Activated T-cell treated with anti-CD3 and anti-CD28 coated beads for 4 hours (primary cell): ENCODE data around the gene CDK2.
"Not testable (repeated sequence)": the region's sequence is repeated elsewhere in the genome, so short reads cannot be mapped to it uniquely, and the experiment has no call there.

Experiments
- DNase-seq: peaks from one replicate; pipeline ENCODE4 v3.0.0-alpha.2; 2020

The CDK2 gene

DNA sequence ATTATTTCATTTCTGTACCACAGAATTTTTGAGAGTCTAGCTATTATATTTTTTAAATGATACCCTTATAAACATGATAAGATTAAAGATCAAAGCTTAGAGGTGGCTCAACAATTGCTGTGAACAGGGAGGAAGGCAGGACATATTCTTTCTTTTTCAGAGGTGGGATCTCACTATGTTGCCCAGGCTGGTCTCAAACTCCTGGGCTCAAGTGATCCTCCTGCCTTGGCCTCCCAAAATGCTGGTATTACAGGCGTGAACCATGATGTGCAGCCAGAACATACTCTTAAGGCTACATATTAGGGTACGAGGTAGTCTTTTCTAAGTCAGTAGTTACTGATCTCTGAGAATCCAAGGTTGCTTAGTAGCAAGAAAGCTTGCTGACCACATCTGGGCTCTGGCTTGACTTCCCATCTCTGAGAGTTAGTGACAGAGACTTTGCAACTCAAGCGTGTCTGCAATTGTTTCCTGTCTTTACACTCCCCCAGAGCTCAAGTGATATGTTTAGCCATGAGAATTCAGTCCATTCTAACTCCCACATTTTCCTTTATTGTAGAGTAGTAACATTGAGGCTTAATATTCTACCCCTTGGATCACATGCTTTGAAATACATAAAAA lies 15.8 kb downstream of the CDK2 start:
- DNase-seq: no peak

DNA sequence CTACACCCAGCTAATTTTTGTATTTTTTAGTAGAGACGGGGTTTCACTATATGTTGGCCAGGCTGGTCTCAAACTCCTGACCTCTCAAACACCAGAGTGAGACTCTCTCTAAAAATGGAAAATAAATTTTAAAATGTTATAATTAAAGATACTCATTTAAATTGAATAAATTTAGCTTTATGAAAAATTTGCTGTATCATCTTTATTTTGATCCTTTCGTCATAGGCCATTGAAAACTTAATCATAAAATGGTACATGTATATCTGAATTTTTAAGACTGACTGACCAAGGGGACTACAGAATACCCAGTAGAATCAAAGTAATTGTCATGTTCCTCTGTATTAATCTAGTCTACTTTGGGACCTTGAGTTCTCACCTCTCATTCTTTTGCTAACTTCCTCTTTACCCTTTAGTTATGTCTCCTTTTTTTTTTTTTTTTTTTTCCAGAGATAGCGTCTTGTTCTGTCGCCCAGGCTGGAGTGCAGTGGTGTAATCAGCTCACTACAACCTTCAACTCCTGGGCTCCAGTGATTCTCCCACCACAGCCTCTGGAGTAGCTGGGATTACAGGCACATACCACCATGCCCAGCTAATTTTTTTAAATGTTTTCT lies 16.7 kb downstream of the CDK2 start:
- DNase-seq: no peak

DNA sequence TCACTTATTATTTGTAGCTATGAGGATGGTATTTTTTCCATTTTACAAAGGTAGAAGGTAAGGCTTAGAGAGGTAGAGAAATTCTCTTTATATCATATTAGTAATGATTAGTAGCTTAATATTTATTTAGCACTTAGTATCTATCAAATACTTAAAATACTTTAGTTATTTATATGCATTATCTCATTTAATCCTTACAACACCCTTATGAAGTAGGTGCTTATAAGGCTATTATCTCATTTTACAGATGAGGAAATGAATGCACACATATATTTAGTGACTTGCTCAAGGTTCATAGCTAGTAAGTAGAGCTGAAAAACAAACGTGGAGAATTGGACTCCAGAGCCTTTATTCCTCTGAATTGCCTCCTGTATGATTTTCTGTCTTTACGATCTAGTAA lies 18.2 kb downstream of the CDK2 start:
- no peak for DNase-seq

DNA sequence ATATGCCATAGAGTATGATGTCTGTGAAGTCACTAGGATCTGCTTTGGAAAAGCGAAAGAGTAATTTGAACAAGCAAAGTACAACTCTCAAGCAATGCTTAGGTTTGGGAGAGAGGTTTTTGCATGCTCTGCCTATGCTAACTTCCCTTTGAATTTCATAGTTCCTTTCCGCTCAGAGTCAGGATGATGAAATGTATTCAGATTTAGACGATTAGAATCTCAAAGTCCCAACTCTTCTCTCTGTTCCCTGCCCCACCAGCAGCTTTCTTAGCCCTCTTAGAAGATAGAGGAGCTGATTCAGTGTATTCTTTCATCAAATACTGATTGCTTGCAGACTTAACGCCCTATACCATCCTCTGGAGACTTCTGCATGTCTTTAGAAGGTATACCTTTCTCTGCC lies 18.7 kb downstream of the CDK2 start:
- no peak for DNase-seq

DNA sequence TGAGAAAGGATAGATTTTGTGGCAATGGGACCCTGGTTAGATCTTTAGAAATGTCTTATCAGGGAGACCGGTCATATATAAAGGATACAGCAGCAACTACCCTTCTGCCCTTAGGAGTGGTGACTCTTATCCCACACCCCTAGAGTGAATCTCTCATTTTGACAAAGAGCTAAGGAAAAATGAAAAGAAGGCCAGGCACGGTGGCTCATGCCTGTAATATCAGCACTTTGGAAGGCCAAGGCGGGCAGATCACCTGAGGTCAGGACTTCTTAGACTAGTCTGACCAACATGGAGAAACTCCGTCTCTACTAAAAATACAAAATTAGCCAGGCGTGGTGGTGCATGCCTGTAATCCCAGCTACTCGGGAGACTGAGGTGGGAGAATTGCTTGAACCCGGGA lies 19.3 kb downstream of the CDK2 start:
- not testable (repeated sequence) for DNase-seq

DNA sequence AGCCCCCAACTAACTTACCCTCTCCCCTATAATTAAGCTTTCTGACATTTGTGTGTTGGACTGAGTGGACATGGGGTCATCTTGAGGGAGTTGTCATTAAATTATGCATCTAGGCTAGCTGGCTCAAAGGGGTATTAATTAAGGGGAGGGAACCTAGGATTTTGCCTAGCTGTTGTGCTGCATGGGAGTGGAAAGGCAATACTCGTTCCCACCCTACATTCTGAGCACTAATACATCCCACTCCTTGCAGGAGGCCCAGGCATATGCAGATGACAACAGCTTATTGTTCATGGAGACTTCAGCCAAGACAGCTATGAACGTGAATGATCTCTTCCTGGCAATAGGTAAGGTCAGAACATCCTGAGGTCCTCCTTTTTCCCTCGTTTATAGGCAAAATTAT lies 24.5 kb downstream of the CDK2 start:
- no peak for DNase-seq

DNA sequence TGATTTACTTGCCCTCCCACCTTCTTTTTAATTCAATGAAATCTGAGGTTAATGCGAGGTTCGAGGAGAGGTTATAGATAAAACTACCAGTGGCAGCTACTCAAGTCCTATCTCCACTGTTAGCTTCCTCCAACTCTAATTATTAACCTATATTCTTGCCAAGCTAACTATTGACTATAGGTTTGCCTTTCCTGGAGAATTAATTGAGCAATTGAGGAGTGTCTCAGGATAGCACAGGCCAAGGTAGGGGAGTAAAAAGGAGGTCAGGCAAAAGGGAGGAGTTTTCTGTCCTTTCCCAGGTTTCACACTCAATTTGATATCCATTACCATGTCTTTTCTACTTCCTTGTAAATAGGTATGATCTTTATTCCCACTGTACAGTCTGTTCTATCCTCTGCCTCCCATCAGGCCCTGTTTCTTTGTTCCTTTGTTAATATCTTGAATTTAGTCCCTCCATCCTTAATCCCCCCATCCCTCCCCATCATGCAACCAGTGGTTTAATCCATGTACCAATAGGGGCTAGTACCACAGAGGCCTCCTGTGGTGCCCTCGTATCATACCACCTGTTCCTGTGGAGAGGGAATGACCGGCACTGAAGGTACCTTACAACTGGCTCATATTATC lies 26.7 kb downstream of the CDK2 start:
- DNase-seq: no peak

DNA sequence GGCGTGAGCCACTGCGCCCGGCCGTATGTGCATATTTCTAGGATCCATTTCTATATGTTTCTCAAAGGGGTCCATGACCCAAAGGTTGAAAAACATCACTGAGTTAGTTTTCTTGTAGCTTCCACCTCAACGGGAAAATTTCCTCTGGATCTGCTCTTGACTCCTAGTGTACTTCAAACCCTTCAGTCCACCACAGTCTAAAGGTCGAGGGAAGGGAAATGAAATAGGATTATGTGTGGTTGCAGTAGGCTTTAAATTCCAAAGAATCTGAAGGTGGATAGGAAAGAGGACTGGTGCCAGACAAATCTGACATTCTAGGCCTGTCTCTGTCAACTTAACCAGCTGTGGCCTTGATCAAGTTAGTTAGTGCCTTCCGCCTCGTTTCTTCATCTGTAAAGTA lies 28.7 kb downstream of the CDK2 start:
- no peak for DNase-seq

DNA sequence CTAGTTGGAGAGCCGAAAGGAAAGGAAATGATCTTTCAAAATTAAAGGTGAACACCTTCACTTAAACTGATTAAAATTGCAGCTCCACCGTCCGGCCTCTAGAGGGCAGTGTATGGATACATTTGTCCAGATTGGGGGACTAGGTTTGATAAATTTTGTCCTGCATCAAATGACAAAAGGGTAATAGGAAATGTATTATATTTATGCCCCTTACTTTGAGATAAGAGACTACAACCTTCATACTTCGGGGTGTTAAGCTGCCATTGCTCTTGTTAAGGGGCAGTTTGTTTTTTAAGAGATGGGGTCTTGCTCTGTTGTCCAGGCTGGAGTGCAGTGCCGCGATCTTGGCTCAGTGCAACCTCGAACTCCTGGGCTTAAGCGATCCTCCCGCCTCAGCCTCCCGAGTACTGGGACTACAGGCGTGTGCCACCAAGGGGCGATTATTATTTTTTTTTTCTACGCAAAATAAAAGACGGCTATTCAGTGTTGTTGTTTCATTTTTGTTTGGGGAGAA lies 29.6 kb downstream of the CDK2 start:
- DNase-seq: peak; percentile 63

DNA sequence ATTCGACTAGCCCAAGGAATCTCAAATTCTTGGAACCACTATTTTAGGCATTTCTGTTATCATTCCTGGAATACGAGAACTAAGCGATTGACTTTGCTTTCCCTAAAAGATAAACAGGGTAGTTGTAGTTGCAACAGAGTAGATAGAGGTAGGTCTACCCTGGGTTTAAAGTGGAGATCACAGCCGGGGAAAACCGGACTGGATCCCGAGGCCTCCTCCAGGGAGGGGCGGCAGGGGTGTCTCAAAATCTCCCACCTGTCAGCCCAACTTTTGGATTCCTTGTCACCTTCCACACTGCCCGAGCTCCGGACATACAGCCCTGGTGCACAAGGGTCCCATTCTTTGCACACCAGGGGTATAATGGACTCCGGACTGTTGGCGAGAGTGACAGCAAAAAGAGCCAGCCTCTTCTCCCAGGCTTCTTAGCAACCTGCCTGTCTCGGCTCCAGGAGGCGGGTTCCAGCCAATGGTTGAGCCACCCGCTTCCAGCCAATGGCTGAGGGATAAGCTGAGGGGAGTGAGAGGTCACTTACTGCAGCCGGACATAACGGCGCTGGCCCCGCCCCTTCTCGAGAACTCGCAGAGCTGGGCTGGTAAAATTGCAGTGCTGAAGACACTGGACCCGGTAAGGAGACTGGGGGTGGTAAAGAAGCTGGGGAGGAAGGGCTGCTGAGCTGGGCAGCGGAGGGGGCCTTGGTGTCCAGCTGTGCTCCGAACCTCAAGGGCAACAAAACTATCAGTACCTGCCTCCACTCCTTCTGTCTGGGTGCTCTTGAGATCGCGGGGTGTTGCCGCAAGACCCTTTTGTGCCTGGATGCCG lies 30.3 kb downstream of the CDK2 start, which contains the start of gene SUOX:
TSS of gene SUOX (plus strand) at position 562 of the 820 bp plus-strand sequence. CDS start 4,946 bp downstream, outside the sequence.
- DNase-seq: no peak

DNA sequence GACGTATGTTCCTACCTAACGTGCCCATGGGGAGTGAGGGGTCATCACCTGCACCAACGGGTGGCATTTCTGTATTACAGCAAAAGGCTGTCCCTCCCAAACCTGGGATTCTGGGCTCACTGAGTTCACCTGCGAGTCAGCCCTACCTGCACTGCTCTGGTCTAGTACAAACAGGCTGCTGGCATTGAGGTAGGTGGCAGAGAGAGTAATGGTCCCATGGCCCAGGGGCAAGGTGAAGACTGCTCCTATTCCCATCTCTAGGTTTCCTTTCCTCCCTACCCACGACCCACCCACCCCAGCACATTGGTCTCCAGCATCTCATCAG lies 30.9 kb downstream of the CDK2 start:
- DNase-seq: no peak

DNA sequence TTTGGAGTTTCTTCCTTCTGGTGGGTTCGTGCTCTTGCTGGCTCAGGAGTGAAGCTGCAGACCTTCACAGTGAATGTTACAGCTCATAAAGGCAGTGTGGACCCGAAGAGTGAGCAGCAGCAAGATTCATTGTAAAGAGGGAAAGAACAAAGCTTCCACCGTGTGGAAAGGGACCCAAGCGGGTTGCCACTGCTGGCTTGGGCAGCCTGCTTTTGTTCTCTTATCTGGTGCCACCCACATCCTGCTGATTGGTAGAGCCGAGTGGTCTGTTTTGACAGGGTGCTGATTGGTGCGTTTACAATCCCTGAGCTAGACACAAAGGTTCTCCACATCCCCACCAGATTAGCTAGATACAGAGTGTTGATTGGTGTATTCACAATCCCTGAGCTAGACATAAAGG lies 32.9 kb downstream of the CDK2 start:
- not testable (repeated sequence) for DNase-seq

DNA sequence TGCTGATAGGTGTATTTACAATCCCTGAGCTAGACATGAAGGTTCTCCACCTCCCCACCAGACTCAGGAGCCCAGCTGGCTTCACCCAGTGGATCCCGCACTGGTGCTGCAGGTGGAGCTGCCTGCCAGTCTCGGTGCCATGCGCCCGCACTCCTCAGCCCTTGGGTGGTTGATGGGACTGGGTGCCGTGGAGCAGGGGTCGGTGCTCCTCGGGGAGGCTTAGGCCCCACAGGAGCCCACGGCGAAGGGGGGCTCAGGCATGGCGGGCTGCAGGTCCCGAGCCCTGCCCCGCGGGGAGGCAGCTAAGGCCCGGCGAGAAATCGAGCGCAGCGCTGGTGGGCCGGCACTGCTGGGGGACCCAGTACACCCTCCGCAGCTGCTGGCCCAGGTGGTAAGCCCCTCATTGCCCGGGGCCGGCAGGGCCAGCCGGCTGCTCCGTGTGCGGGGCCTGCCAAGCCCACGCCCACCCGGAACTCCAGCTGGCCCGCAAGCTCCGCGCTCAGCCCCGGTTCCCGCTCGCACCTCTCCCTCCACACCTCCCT lies 33.4 kb downstream of the CDK2 start:
- not testable (repeated sequence) for DNase-seq

DNA sequence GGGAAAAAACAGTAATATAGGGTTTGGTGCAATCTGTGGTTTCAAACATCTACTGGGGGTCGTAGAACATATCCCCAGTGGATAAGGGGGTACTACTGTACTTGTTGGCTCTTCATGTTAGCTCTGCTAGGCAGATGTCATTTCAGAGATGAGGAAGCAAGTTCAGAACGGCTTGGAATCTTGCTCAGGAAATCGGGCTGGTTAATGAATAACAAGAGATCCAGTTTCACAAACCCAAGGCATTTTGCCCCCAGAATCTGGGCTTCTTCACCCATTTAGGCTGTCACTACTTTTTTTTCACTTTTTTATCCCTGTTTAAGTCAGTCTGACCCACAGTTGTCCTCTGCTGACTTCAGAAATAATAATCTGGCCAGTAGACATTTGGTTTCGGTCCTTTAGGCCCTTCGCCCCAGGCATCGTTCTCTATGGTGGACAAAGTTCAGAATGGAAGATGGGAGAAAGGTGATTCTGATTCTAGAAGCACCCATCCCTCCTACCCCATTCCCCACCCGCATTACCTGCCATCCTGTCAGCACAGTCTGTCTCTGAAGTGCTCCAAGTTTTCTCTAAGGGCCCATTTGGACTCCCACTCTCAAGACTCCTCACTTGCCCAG lies 35.0 kb downstream of the CDK2 start:
- no peak for DNase-seq

DNA sequence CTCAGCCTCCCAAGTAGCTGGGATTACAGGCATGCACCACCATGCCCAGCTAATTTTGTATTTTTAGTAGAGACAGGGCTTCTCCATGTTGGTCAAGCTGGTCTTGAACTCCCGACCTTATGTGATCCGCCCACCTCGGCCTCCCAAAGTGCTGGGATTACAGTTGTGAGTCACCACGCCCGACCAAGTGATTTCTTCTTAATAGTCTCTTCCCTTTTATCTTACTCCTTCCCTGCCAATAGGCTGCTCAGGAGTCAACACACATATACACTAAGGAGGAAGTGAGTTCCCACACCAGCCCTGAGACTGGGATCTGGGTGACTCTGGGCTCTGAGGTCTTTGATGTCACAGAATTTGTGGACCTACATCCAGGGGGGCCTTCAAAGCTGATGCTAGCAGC lies 36.7 kb downstream of the CDK2 start:
- DNase-seq: not testable (repeated sequence)

DNA sequence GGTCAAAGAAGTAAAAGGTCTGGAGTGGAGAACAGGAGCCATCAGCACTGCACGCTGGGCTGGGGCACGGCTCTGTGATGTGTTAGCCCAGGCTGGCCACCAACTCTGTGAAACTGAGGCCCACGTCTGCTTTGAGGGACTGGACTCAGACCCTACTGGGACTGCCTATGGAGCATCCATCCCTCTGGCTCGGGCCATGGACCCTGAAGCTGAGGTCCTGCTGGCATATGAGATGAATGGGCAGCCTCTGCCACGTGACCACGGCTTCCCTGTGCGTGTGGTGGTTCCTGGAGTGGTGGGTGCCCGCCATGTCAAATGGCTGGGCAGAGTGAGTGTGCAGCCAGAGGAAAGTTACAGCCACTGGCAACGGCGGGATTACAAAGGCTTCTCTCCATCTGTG lies 37.6 kb downstream of the CDK2 start:
- DNase-seq: no peak

DNA sequence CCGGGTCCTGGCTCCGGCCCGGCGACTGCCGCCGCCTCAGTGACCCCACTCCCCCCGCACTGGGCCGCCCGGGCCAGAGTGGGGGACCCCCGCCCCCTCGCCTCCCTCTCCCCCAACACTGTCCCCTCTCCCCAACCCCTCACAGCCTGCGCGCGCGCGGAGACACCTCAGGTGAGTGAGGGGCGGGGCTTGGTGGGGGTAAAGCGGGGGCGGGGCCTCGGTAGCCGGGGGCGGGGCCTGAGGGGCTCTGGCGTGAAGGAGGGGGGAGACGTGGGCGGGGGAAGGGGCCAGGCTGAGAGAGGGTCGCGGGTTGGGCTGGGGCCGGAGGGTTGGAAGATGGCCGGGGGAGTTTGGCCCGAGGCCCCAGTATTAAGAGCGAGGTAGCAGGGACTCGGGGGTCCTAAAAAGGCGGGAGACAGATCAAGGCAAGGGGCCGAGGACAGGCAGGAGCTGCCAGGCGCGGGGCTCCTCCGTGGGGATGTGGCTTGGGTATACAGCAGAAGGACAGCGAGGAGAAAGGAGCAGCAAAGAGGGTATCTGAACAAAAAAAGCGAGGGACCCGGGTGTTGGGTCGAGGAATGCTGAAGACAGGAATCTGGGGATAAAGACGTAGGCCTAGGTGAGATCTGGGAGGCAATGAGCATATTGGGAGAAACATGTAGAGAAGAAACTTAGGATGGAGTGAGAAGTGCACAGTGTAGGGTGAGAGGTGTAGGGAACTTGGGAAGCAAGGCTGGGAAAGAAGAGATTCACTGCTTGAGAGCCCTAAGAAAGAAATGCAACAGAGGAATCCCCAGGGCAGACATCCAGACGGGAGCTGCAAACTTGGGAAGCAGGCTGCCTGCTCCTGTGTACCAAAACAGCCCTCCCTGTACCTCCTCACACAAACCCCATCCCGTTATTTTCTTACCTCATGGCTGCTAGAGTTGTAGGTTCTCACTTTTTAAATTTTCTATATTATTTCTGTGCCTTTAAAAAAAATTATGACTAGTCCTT lies 41.2 kb downstream of the CDK2 start:
- peak; percentile 65 for DNase-seq

DNA sequence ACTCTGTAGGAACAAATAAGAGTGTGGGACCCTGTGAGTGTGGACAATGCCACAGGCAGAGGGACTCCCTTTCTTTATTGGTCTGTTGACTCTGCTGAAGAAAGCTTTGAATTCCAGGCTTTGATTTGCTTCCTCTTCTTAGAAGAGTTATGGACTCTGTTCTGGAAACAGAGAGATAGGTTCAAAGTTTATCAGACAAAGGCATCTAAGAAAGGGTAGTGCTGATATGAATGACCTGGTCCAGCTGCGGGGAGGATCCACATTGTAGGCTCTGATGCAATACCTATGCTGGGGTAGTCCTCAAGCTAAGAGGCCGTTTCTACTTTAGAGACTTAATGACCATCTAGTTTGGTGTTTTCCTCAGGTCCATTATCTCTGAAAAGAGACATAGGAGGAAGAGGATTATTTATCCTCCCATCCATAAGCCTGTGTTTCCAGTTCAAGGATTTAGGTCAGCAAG lies 43.5 kb downstream of the CDK2 start:
- DNase-seq: no peak

DNA sequence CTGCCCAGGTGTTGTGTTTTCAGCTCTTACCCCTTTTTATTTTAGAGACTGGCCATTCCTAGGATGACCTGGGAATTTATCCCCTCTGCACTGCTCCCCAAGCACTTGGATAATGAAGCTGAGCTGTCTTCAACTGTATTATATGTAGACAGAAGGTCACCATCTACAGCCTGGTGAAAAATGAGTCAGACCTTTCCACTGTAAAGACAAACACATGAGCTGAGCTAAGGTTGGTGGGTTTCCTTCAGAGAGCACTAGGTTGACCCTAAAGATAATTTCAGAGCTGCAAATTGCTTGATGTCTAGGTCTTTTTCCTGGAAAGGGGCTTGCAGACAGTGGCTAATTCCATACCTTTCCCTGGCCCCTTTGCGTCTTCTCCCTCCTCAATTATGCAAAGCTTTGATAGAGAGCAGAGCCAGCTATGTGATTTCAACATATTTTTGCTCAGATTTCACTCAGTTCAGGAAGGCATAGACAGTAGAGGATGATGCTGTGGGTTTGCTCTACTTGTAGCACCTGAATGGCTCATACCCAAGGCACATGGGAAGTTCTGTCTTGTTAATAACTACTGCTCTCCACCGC lies 45.0 kb downstream of the CDK2 start:
- no peak for DNase-seq

DNA sequence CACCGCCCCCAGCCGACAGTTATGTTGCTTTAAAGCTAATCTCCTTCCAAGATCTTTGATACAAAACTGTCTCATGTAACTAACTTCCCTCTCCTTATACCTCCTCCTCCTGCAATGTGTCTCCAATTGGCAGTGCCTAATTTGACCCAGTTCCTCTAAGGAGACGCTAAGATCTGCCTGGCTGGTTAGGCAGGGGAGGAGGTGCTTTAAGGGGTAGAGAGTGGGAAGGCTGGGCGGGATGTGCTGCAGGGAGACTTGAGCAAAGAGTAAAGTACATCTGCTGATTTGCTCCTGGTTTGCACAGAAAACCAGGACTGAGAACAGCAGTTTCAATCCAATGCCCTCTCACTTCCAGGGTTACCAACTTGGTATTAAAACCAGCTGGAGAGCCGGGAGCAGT lies 46.9 kb downstream of the CDK2 start:
- no peak for DNase-seq

DNA sequence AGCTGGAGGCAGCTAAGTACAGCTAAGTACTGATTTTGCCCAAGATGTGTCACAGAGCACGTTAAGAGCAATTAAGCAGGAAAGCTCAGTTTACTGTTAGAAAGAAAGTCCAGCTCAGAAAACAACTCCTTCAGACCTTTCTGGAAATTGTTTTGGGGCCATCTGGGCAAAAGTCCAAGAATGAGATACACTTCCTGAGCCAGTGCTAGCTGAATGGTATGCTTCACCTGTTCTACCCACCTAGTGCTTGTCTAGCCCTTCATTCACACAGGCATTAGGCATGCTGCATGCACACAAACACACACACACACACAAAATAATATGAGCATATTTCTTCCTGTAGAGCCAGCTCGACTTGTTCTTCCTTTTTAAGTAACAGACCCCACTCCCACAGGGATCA lies 47.6 kb downstream of the CDK2 start:
- DNase-seq: no peak
